Chondrocyte (in vitro differentiated cells): ENCODE data around the gene KMO. TPM values are rescaled to one million over a fixed set of nuclear protein-coding genes. Genes with fewer than 3 reads are reported as not detected.

Source experiments
- DNase-seq: peaks from one replicate; pipeline ENCODE4 v3.0.0; 2021; ENCODE audit warnings: mixed read lengths, low spot score
- H3K27ac Mint-ChIP-seq: one replicate; pipeline ENCODE4 v1.8.0; 2021; ENCODE audit warnings: mild to moderate bottlenecking, moderate library complexity, mixed read lengths; ENCODE audit not compliant: unreplicated experiment
- H3K27me3 Mint-ChIP-seq: 2 replicates; pipeline ENCODE4 v1.8.0; 2021; ENCODE audit warnings: low read depth, mixed read lengths
- H3K36me3 Mint-ChIP-seq: 2 replicates; pipeline ENCODE4 v1.8.0; 2021; ENCODE audit warnings: low read depth, mixed read lengths
- H3K4me1 Mint-ChIP-seq: 2 replicates; pipeline ENCODE4 v1.8.0; 2021; ENCODE audit warnings: low read depth, mild to moderate bottlenecking, mixed read lengths
- H3K4me3 Mint-ChIP-seq: one replicate; pipeline ENCODE4 v1.8.0; 2021; ENCODE audit warnings: mild to moderate bottlenecking, moderate library complexity, mixed read lengths; ENCODE audit not compliant: unreplicated experiment
- H3K9me3 Mint-ChIP-seq: 2 replicates; pipeline ENCODE4 v1.8.0; 2021; ENCODE audit warnings: low read depth, mixed read lengths
- CTCF ChIP-seq: fragments of 200-600 bp; sonication (generic); IDR thresholded peaks from 2 replicates; pipeline ENCODE4 v1.5.0; 2021; ENCODE audit warnings: antibody characterized with exemption, mild to moderate bottlenecking, moderate library complexity
- total RNA-seq: library from RNA; stranded (reverse); gene quantifications from 3 replicates; pipeline ENCODE4 v1.2.1, GENCODE V29; 2021

KMO gene
- total RNA-seq, 1 donor from 2014 or later: not detected

GRCh38 chr1:241603731-241604245, 71.6 kb downstream of the KMO start:
- no peaks in the 10 kb centered on the region for H3K9me3 Mint-ChIP-seq
- H3K27ac Mint-ChIP-seq: peak overlapping the region; percentile 70

GRCh38 chr1:241605146-241605805, 73.1 kb downstream of the KMO start:
- Mint-ChIP-seq H3K4me1 (peaks cover 48% of the 10 kb centered on the region), H3K36me3 (peaks cover 10% of the 10 kb centered on the region), H3K27me3 (no peaks in the 10 kb centered on the region), H3K4me3 (no peak overlapping the region), H3K27ac (no peak overlapping the region), H3K9me3 (no peaks in the 10 kb centered on the region)
- peak; percentile 65 for TF ChIP-seq CTCF
- no peak for DNase-seq

More at GRCh38 chr1:241603731-241604245, 71.6 kb downstream of the KMO start:
- Mint-ChIP-seq H3K4me1 (peaks cover 49% of the 10 kb centered on the region), H3K27me3 (no peaks in the 10 kb centered on the region), H3K36me3 (peaks cover 10% of the 10 kb centered on the region), H3K4me3 (no peak overlapping the region)
- no peak for DNase-seq
- no peak for TF ChIP-seq CTCF

GRCh38 chr1:241606544-241606943, 74.4 kb downstream of the KMO start:
- H3K4me1 Mint-ChIP-seq: peaks cover 43% of the 10 kb centered on the region
- no peaks in the 10 kb centered on the region for H3K27me3 Mint-ChIP-seq
- H3K4me3 Mint-ChIP-seq: no peak overlapping the region
- H3K9me3 Mint-ChIP-seq: no peaks in the 10 kb centered on the region
- H3K36me3 Mint-ChIP-seq: peaks cover 6% of the 10 kb centered on the region
- no peak for DNase-seq
- TF ChIP-seq CTCF: no peak
- no peak overlapping the region for H3K27ac Mint-ChIP-seq

GRCh38 chr1:241607497-241607896, 75.3 kb downstream of the KMO start:
- DNase-seq: no peak
- Mint-ChIP-seq H3K36me3 (peaks cover 3% of the 10 kb centered on the region), H3K27ac (no peak overlapping the region), H3K4me3 (no peak overlapping the region), H3K4me1 (peaks cover 45% of the 10 kb centered on the region), H3K27me3 (no peaks in the 10 kb centered on the region), H3K9me3 (no peaks in the 10 kb centered on the region)
- TF ChIP-seq CTCF: no peak

- no peak overlapping the region for H3K4me3 Mint-ChIP-seq
- TF ChIP-seq CTCF: no peak
- peak overlapping the region; percentile 0 for H3K27ac Mint-ChIP-seq
- peaks cover 41% of the 10 kb centered on the region for H3K4me1 Mint-ChIP-seq
- no peaks in the 10 kb centered on the region for H3K9me3 Mint-ChIP-seq
- no peaks in the 10 kb centered on the region for H3K36me3 Mint-ChIP-seq
- no peak for DNase-seq
- no peaks in the 10 kb centered on the region for H3K27me3 Mint-ChIP-seq
These were observed 76.3 kb downstream of the KMO start for GRCh38 chr1:241608379-241609033.
